ENCODE data around the gene ZFY.
A peak's percentile ranks its signal among the peaks of the same experiment; 100 is the strongest.
"Not testable (repeated sequence)": the region's sequence is repeated elsewhere in the genome, so short reads cannot be mapped to it uniquely, and the experiment has no call there.

The ZFY gene

DNA sequence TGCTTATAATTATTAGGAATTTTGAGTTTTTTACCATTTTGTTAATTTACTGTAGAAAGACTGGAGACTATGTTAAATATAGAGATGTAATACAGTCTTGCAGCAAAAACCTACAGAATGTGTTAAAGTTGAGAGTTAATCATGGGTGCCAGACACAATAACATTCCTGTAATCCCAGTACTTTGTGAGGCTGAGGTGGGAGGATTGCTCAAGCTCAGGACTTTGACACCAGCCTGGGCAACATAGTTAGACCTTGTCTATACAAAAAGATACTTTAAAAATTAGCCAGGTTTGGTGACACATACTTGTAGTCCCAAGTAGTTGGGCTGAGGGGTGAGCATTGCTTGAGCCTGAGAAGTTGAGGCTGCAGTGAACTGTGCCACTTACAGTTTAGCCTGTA is 17.7 kb downstream of the ZFY start:
- Mint-ChIP-seq H3K4me1 (peaks cover 54% of the 10 kb centered on the region), H3K36me3 (ENCODE audit: low read depth) (peaks cover 25% of the 10 kb centered on the region), H3K27ac (no peak overlapping the region), H3K27me3 (no peaks in the 10 kb centered on the region), H3K9me3 (no peaks in the 10 kb centered on the region), H3K4me3 (no peak overlapping the region)
- ATAC-seq (no peak), DNase-seq (no peak)

DNA sequence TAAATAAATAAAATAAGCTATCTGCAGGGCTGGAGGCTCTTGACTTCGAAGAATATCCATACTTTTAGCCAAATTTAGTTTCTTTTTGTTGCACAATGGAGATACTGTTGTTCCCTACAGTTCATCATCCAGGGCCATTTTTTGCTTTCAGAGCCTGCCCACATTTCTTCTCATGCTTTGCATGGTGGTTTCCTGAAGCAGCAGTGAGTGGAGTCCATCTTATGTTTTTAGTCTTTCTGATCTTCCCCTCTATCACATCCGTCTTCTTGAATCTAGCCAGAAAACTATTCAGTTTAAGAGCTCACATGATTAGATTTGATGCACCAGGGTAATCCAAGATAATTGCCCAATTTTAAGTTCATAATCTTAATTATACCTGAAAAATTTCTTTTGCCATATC is 19.6 kb downstream of the ZFY start:
- peaks cover 40% of the 10 kb centered on the region for H3K4me1 Mint-ChIP-seq
- no peak overlapping the region for H3K27ac Mint-ChIP-seq
- DNase-seq: no peak
- no peak for ATAC-seq
- no peaks in the 10 kb centered on the region for H3K27me3 Mint-ChIP-seq
- no peak overlapping the region for H3K4me3 Mint-ChIP-seq
- no peaks in the 10 kb centered on the region for H3K9me3 Mint-ChIP-seq
- H3K36me3 Mint-ChIP-seq (ENCODE audit: low read depth): peaks cover 33% of the 10 kb centered on the region

DNA sequence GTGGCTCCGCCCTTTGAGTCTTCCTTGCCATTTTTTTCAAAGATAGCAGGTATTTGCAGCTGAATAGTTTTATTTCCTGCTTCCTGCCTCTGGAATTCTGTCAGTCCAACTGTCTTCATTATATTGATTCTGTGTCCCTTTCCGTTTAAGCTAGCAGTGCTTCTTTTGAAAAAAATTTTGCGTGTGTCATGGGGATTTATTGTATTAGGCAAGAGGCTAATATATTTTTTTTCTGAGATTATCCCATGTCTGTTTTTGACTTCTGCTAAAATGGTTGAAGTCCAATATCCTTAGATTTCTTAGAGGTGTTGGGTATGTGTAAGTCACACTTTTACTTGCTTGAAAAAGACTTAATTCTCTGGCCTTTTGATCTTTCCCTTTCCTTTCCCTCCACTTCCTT is 20.4 kb downstream of the ZFY start:
- no peaks in the 10 kb centered on the region for H3K27me3 Mint-ChIP-seq
- no peak overlapping the region for H3K4me3 Mint-ChIP-seq
- ATAC-seq (no peak), DNase-seq (no peak)
- no peaks in the 10 kb centered on the region for H3K9me3 Mint-ChIP-seq
- H3K27ac Mint-ChIP-seq: no peak overlapping the region
- peaks cover 35% of the 10 kb centered on the region for H3K36me3 Mint-ChIP-seq (ENCODE audit: low read depth)
- peaks cover 32% of the 10 kb centered on the region for H3K4me1 Mint-ChIP-seq

DNA sequence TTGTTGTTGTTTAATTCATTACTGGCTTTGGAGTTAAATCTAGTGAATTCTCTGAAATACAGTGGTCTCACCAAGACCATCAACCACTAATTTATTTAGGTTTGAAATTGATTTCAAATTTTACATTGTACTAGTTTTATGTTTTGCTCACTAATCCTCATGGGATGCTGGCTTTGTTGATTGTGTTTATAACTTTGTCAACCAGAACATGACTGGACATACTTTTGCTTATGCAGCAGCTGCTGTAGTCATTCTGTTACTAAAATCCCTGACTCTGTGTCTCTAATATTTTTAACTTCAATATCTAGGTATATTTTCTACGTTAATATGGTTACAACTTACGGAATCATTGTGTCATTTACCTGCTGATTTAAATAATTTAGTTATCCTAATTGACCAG is 26.9 kb downstream of the ZFY start:
- ATAC-seq: no peak
- Mint-ChIP-seq H3K27ac (no peak overlapping the region), H3K4me1 (peaks cover 14% of the 10 kb centered on the region), H3K36me3 (ENCODE audit: low read depth) (peaks cover 23% of the 10 kb centered on the region), H3K27me3 (no peaks in the 10 kb centered on the region), H3K4me3 (no peak overlapping the region), H3K9me3 (no peaks in the 10 kb centered on the region)
- DNase-seq: no peak

DNA sequence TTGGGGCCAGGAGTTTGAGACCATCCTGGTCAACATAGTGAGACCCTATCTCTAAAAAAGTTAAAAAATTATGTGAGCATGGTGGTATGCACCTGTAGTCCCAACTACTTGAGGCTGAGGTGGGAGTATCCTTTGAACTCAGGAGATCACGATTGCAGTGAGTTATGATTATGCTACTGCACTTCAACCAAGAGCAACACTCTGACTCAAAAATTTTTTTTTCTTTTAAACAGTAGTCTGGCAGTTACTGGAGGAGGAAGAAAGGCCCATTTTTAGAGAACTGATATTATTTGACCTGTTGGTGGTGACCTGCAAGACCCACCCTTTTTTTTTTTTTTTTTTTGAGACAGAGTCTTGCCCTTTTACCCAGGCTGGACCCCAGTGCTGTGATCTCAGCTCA is 29.6 kb downstream of the ZFY start:
- no peak for ATAC-seq

DNA sequence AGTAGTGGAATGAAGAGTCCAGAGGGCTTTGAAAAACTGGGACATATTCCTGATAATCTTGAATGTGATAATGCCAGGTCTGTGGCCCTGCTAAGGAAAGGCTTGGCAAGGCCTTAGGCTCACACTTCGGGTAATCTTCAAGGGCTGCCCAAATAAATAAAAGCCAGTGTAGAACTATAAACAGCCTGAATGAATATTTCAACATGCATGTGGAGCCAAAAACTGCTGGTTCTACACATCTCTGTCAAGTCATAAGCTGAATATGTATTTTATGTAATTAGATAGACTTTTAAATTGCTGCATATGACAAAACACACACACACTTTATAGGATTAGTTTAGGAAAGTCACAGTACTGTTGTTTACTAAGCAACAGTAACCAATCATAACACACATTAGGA is 30.4 kb downstream of the ZFY start:
- no peaks in the 10 kb centered on the region for H3K9me3 Mint-ChIP-seq
- peaks cover 16% of the 10 kb centered on the region for H3K36me3 Mint-ChIP-seq (ENCODE audit: low read depth)
- H3K27ac Mint-ChIP-seq: no peak overlapping the region

More for the DNA sequence above, 29.6 kb downstream of the ZFY start:
- Mint-ChIP-seq H3K27me3 (no peaks in the 10 kb centered on the region), H3K36me3 (ENCODE audit: low read depth) (peaks cover 17% of the 10 kb centered on the region), H3K4me1 (peaks cover 21% of the 10 kb centered on the region), H3K27ac (no peak overlapping the region), H3K4me3 (no peak overlapping the region), H3K9me3 (no peaks in the 10 kb centered on the region)
- no peak for DNase-seq

DNA sequence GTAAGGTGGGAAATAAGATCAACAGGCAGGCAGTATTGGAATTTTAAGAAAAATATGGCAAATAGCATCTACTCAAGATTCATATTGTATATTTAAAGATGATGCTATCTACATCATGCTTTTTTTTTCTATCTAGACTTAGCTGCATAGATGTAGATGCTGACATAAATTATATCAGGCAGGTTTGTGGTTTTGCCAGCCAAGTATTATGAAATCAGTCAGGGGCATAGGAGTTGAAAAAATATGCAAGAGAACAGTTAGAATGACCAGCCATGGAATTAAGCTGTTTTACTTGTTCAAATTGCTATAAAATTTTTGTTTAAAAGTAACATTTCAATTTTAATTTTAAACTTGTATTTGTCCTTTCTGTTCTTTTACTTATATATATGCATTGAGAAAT is 34.4 kb downstream of the ZFY start:
- DNase-seq: no peak
- no peak overlapping the region for H3K4me3 Mint-ChIP-seq
- no peaks in the 10 kb centered on the region for H3K27me3 Mint-ChIP-seq
- H3K36me3 Mint-ChIP-seq (ENCODE audit: low read depth): peaks cover 14% of the 10 kb centered on the region
- no peak overlapping the region for H3K27ac Mint-ChIP-seq
- no peaks in the 10 kb centered on the region for H3K9me3 Mint-ChIP-seq
- no peak for ATAC-seq
- H3K4me1 Mint-ChIP-seq: peaks cover 30% of the 10 kb centered on the region

More for the DNA sequence above, 30.4 kb downstream of the ZFY start:
- Mint-ChIP-seq H3K4me3 (no peak overlapping the region), H3K27me3 (no peaks in the 10 kb centered on the region), H3K4me1 (peaks cover 25% of the 10 kb centered on the region)
- ATAC-seq: no peak
- no peak for DNase-seq

DNA sequence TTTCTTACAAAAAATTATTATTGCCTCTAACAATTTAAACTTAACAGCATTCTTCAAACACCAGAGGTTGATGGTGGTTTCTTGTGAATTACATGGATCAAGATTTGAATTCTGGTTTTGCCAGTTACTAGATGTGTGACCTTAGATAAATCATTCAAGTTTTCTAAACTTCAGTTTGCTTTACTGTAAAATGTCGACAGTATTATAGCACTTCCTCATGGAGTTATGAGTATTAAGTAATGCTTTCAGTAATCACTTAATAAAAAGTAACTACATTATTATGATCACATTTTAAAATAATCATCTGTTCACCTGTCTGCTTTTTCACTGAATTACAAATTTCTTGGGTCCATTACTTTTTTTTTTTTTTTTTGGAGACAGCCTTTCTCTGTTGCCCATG is 37.5 kb downstream of the ZFY start:
- H3K4me3 Mint-ChIP-seq: no peak overlapping the region
- no peak for DNase-seq
- ATAC-seq: no peak
- H3K27me3 Mint-ChIP-seq: no peaks in the 10 kb centered on the region
- peaks cover 23% of the 10 kb centered on the region for H3K36me3 Mint-ChIP-seq (ENCODE audit: low read depth)
- H3K27ac Mint-ChIP-seq: no peak overlapping the region
- peaks cover 24% of the 10 kb centered on the region for H3K4me1 Mint-ChIP-seq
- no peaks in the 10 kb centered on the region for H3K9me3 Mint-ChIP-seq

DNA sequence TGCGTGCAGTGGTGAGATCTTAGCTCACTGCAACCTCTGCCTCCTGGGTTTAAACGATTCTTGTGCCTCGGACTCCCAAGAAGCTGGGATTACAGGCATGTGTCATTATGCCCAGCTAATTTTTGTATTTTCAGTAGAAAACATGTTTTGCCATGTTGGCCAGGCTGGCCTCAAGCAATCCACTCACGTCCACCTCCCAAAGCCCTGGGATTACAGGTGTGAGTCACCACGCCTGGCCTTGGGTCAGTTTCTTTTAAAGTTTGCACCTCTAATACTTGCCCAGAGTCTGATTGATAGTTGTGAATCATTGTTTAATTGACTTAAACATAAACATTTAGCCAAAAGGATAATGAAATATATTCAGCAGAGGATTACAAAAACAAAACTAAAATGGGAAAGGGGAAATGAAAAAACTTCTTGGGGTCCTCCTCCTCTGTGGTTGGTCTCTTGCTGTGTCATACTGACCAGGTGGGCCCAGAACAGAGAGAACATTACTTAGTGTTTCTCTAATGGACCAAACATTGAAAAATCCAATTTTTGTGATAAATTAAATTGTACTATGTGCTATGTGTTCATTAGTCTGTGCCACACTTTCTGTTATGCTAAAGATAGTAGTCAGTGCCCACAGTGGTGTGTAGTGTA is 38.0 kb downstream of the ZFY start:
- Mint-ChIP-seq H3K4me3 (no peak overlapping the region), H3K27ac (no peak overlapping the region), H3K9me3 (no peaks in the 10 kb centered on the region), H3K36me3 (ENCODE audit: low read depth) (peaks cover 23% of the 10 kb centered on the region), H3K27me3 (no peaks in the 10 kb centered on the region), H3K4me1 (peaks cover 24% of the 10 kb centered on the region)
- no peak for ATAC-seq
- no peak for DNase-seq

DNA sequence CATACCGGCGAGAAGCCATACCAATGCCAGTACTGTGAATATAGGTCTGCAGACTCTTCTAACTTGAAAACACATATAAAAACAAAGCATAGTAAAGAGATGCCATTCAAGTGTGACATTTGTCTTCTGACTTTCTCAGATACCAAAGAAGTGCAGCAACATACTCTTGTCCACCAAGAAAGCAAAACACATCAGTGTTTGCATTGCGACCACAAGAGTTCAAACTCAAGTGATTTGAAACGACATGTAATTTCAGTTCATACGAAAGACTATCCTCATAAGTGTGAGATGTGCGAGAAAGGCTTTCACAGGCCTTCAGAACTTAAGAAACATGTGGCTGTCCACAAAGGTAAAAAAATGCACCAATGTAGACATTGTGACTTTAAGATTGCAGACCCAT is 44.1 kb downstream of the ZFY start:
- no peaks in the 10 kb centered on the region for H3K4me1 Mint-ChIP-seq
- H3K36me3 Mint-ChIP-seq (ENCODE audit: low read depth): peaks cover 29% of the 10 kb centered on the region
- DNase-seq (no peak), ATAC-seq (no peak)
- H3K27me3 Mint-ChIP-seq: no peaks in the 10 kb centered on the region
- no peak overlapping the region for H3K27ac Mint-ChIP-seq
- no peaks in the 10 kb centered on the region for H3K9me3 Mint-ChIP-seq
- H3K4me3 Mint-ChIP-seq: no peak overlapping the region

DNA sequence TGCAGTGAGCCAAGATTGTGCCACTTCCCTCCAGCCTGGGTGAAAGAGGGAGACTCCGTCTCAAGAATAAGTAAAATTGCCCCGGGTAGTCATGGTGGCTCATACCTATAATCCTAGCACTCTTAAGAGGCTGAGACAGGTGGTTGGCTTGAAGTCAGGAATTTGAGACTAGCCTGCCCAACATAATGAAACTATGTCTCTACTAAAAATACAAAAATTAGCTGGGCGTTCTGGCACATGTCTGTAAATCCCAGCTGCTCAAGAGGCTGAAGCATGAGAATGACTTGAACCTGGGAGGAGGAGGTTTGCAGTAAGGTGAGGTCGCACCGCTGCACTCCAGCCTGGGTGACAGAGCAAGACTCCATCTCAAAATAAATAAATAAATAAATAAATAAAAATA is 49.3 kb downstream of the ZFY start:
- Mint-ChIP-seq H3K4me1 (no peaks in the 10 kb centered on the region), H3K4me3 (no peak overlapping the region), H3K27me3 (no peaks in the 10 kb centered on the region), H3K9me3 (no peaks in the 10 kb centered on the region), H3K27ac (no peak overlapping the region), H3K36me3 (ENCODE audit: low read depth) (peaks cover 4% of the 10 kb centered on the region)
- ATAC-seq: no peak
- DNase-seq: no peak

DNA sequence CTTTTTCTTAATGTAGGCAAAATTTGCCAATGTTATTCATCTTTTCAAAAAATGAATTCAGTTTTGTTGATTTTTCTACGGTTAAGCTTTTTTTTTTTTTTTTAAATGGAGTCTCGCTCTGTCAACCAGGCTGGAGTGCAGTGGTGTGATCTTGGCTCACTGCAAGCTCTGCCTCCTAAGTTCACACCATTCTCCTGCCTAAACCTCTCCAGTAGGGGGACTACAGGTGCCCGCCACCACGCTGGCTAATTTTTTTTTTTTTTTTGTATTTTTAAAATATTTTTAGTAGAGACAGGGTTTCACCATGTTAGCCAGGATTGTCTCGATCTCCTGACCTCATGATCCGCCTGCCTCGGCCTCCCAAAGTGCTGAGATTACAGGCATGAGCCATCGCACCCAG is 52.0 kb downstream of the ZFY start:
- not testable (repeated sequence) for H3K4me1 Mint-ChIP-seq; H3K27me3 Mint-ChIP-seq; DNase-seq; ATAC-seq; H3K36me3 Mint-ChIP-seq (ENCODE audit: low read depth); H3K9me3 Mint-ChIP-seq; H3K27ac Mint-ChIP-seq; H3K4me3 Mint-ChIP-seq

DNA sequence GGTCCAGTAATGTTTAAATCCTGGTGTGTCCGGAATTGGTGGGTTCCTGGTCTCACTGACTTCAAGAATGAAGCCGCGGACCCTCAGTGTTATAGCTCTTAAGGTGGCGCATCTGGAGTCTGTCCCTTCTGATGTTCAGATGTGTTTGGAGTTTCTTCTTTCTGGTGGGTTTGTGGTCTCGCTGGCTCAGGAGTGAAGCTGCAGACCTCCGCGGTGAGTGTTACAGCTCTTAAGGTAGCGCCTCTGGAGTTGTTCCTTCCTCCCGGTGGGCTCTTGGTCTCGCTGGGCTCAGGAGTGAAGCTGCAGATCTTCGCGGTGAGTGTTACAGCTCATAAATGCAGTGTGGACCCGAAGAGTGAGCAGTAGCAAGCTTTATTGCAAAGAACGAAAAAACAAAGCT is 62.2 kb downstream of the ZFY start:
- not testable (repeated sequence) for H3K36me3 Mint-ChIP-seq (ENCODE audit: low read depth); H3K27ac Mint-ChIP-seq; DNase-seq; H3K9me3 Mint-ChIP-seq; H3K27me3 Mint-ChIP-seq; ATAC-seq
- Mint-ChIP-seq H3K4me1 (peaks cover 25% of the 10 kb centered on the region), H3K4me3 (peak overlapping the region; percentile 32)

DNA sequence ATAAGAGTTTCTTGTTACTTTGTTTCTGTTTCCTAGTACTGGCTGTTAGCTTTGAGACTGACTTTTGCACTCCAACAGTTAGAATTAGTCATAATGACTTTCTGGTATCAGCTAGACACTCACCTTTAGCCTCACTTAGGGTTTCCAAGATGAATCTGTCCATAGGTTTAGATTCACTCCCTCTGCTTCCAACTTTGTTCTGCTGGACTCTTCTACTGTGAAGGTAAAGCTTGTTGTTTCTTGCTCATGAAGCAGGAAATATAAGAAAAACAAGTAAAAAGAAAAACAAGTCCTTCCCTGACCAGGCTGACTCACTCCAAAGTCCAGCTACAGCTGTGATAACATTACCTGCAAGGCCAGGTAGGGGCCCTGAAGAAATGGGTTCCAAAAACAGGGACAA is 67.0 kb downstream of the ZFY start:
- Mint-ChIP-seq H3K36me3 (ENCODE audit: low read depth) (no peaks in the 10 kb centered on the region), H3K9me3 (no peaks in the 10 kb centered on the region), H3K27me3 (no peaks in the 10 kb centered on the region), H3K4me1 (peaks cover 67% of the 10 kb centered on the region), H3K27ac (peak overlapping the region; percentile 91), H3K4me3 (peak overlapping the region; percentile 89)
- DNase-seq (no peak), ATAC-seq (peak; percentile 67)

DNA sequence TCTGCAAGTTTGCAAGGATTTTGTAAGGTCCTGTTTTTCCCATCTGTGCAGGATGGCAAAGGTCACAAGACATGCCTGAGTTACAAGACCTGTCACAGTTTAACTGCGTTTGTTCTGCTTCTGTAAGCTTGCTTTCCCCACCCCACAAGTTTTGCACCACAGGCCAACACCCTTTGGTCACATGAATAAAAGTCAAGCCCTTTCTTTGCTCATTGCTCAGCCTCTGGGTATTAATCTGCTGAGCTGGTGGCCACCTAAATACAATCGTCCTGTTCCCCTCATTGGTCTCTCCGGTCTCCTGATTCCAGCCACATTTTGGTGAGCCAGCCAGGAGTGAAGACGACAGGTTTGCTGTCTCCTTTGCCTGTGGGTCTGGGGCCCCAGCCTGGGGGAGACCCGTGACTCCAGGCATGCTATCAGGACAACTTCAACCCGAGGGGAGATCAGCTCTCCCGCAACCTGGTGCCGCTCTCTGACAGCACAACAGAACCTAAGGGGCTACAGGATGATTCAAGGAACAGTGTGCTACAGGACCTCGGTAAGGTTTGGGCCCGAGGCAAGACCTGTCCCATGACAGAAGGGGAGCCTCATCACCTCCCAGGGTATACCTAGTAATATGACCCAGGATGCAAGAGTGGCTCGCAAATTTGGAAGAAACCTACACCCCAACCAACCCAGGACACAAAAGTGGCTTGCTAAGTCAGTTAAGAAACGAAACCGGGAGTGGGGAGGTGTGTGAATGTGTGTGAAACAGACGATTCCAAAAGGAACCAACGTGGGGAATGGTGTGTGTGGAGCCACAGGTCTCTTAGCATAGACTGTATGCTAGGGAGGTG is 67.7 kb downstream of the ZFY start:
- Mint-ChIP-seq H3K27me3 (no peaks in the 10 kb centered on the region), H3K4me1 (peaks cover 64% of the 10 kb centered on the region), H3K36me3 (ENCODE audit: low read depth) (no peaks in the 10 kb centered on the region), H3K27ac (peak overlapping the region; percentile 91), H3K4me3 (peak overlapping the region; percentile 89), H3K9me3 (no peaks in the 10 kb centered on the region)
- ATAC-seq: peak; percentile 35
- peak; percentile 8 for DNase-seq

Measured in activated naive CD8-positive, alpha-beta T cell treated with anti-CD3 and anti-CD28 coated beads, Interleukin-2, amount 50 U/mL, for 24 hours (primary cell).